Nephron progenitor cell (in vitro differentiated cells): ENCODE data around the gene ABCC6.
"Not testable (repeated sequence)": the region's sequence is repeated elsewhere in the genome, so short reads cannot be mapped to it uniquely, and the experiment has no call there.

Experiments used
- DNase-seq: peaks from one replicate; pipeline ENCODE4 v3.0.0; 2021
- H3K27ac Mint-ChIP-seq: 2 replicates; pipeline ENCODE4 v1.8.0; 2021; ENCODE audit warnings: mild to moderate bottlenecking, moderate library complexity, mixed read lengths
- H3K27me3 Mint-ChIP-seq: 2 replicates; pipeline ENCODE4 v1.8.0; 2021; ENCODE audit warnings: mild to moderate bottlenecking, low read depth, mixed read lengths; ENCODE audit not compliant: poor library complexity
- H3K36me3 Mint-ChIP-seq: 2 replicates; pipeline ENCODE4 v1.8.0; 2021; ENCODE audit warnings: low read depth, mixed read lengths
- H3K4me1 Mint-ChIP-seq: 2 replicates; pipeline ENCODE4 v1.8.0; 2021; ENCODE audit warnings: mixed read lengths
- H3K4me3 Mint-ChIP-seq: 2 replicates; pipeline ENCODE4 v1.8.0; 2021; ENCODE audit warnings: mild to moderate bottlenecking, moderate library complexity, mixed read lengths
- H3K9me3 Mint-ChIP-seq: 2 replicates; pipeline ENCODE4 v1.8.0; 2021; ENCODE audit warnings: mild to moderate bottlenecking, moderate library complexity, mixed read lengths

The ABCC6 gene

DNA sequence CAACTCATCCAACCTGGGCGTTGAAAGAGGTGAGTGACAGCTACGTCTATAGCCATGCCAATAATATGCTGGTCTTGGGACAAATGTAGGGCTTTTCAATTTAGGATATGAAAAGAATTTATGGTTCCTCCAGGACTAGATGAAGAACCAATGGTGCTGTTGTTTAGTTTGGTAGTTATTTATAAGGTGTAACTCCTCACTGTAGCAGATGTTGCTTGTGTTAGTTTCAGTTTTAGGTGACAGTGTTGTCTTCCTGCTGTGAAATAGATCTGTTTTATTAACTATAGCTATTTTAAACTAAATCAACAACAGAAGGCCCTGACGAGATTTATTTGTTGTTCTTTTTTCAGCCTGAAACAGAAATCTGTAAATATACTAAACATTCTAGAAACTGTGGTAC, 24.1 kb upstream of the ABCC6 start:
- not testable (repeated sequence) for H3K27me3 Mint-ChIP-seq, H3K27ac Mint-ChIP-seq, H3K4me1 Mint-ChIP-seq, H3K4me3 Mint-ChIP-seq, H3K36me3 Mint-ChIP-seq, H3K9me3 Mint-ChIP-seq, DNase-seq

DNA sequence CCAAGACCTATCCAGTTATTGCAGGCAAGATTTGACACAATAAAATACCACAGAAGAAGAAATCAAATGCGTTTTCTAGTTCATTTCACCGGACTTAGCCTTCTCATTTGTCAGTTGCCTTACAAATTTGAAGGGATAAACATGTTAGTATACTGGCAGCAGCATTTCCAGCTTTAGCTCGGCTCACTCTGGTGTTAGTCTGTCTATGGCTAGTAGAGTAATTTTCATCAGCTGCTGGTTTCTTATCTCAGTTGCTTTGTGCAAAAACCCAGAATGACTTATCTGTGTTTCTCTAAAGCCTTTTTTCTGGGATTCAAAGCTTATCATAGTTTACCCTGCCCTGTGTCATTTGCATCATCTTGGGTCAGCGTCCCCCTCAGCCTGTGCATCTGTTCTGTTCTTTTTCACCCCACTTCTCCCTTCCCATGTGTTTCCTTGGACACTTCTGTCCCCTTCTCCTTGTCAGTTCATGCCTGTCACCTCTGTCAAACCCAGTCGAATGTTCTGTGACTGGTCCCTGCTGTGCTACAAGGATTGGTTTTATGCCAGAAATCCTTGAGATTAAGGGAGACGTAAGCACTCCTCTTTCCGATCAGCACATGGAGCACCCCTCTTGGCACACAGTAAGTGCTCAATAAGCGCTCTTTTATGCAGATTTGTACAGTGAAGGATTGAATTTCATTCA, 23.4 kb upstream of the ABCC6 start:
- not testable (repeated sequence) for H3K4me1 Mint-ChIP-seq, H3K4me3 Mint-ChIP-seq, H3K36me3 Mint-ChIP-seq, H3K27me3 Mint-ChIP-seq, H3K9me3 Mint-ChIP-seq, DNase-seq, H3K27ac Mint-ChIP-seq

GRCh38 chr16:16243886-16244285, 20.6 kb upstream of the ABCC6 start:
- not testable (repeated sequence) for DNase-seq, H3K4me3 Mint-ChIP-seq, H3K27me3 Mint-ChIP-seq, H3K9me3 Mint-ChIP-seq, H3K4me1 Mint-ChIP-seq, H3K36me3 Mint-ChIP-seq, H3K27ac Mint-ChIP-seq

DNA sequence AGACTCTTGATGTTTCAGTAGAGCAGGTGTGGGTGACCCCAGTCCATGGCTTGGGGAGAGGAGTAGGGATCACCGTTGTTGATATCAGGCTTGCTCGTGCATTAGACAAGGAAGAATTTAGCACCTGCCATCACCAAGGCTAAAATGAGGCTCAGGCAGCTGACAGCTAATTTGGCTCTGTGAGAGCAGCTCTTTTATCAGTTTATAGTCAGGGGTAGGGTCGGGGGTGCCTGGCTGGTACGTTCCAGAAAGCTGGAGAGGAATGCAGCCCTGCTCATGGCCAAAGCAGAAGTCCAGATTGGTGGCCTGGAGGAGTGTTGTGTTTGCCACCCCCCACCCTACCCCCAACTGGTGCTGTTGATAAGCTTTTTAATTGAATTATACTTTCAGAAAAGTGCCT, 17.4 kb upstream of the ABCC6 start:
- not testable (repeated sequence) for H3K4me1 Mint-ChIP-seq, H3K9me3 Mint-ChIP-seq, H3K4me3 Mint-ChIP-seq, H3K27ac Mint-ChIP-seq, DNase-seq, H3K36me3 Mint-ChIP-seq, H3K27me3 Mint-ChIP-seq

DNA sequence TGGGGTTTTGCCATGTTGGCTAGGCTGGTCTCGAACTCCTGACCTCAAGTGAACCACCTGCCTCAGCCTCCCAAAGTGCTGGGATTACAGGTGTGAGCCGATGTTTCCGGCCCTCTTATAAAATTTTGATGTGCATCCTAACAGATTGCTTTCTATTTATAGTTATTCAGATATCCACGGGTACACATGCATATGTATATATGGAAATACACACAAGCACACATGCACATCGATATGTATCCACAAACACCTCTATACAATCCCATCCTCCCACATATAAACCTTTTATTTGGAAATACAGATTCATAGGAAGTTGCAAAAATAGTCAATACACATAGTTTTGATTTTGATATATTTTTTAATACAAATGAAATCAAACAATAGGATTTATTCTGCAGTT, 14.4 kb upstream of the ABCC6 start:
- H3K4me3 Mint-ChIP-seq, H3K36me3 Mint-ChIP-seq, H3K27ac Mint-ChIP-seq, DNase-seq, H3K9me3 Mint-ChIP-seq, H3K27me3 Mint-ChIP-seq, H3K4me1 Mint-ChIP-seq: not testable (repeated sequence)

GRCh38 chr16:16237071-16237470, 13.8 kb upstream of the ABCC6 start:
- not testable (repeated sequence) for DNase-seq, H3K36me3 Mint-ChIP-seq, H3K4me1 Mint-ChIP-seq, H3K9me3 Mint-ChIP-seq, H3K27me3 Mint-ChIP-seq, H3K27ac Mint-ChIP-seq, H3K4me3 Mint-ChIP-seq

GRCh38 chr16:16232692-16233061, 9.4 kb upstream of the ABCC6 start:
- H3K27me3 Mint-ChIP-seq, H3K9me3 Mint-ChIP-seq, H3K4me1 Mint-ChIP-seq, H3K36me3 Mint-ChIP-seq, H3K4me3 Mint-ChIP-seq, H3K27ac Mint-ChIP-seq, DNase-seq: not testable (repeated sequence)

DNA sequence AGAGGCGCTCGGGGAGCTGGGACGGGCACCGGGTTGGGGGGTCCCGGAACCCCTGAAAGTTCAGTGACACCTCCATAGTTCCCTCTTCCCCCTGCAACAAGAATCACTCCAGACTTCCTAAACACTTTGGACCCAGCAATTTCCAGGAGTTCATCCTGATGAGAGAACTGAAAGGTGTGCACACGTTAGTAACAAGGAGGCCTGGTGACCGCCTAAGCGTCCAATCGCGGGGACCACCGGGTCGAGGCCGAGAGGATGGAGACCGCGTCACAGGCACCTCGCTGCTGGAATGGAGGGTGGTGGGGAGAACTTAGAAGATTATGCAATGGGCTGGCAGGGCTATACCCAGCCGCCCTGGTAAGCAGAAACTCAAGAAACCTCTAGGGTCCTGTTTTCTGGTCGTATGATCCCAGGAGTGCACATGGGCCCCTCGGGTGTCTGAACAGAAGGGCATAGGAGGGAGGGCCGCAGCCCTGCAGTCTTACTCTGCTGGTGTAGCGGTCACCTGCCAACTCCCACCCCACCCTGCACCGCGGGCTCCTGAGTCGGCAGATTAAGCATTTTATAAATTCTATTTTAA, 458 bp upstream of the ABCC6 start:
- H3K4me1 Mint-ChIP-seq, H3K27ac Mint-ChIP-seq, DNase-seq, H3K36me3 Mint-ChIP-seq, H3K27me3 Mint-ChIP-seq, H3K9me3 Mint-ChIP-seq: not testable (repeated sequence)
- peak overlapping the region; percentile 66 for H3K4me3 Mint-ChIP-seq

GRCh38 chr16:16221382-16221781, 1.9 kb downstream of the ABCC6 start:
- H3K36me3 Mint-ChIP-seq = not testable (repeated sequence)

DNA sequence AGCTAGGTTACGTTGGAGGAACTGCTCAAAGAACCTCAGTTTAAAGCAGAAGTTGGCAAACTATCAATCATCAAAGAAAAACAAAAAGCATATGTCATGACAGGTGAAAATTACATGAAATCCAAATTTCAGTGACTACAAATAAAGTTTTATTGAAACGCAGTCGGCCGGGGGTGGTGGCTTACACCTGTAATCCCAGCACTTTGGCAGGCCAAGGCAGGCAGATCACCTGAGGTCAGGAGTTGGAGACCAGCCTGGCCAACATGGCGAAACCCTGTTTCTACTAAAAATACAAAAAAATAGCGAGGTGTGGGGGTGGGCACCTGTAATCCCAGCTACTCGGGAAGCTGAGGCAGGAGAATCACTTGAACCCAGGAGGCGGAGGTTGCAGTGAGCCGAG, 2.8 kb downstream of the ABCC6 start:
- not testable (repeated sequence) for H3K4me1 Mint-ChIP-seq, H3K9me3 Mint-ChIP-seq, DNase-seq, H3K27me3 Mint-ChIP-seq, H3K36me3 Mint-ChIP-seq, H3K4me3 Mint-ChIP-seq, H3K27ac Mint-ChIP-seq

More at GRCh38 chr16:16221382-16221781, 1.9 kb downstream of the ABCC6 start:
- not testable (repeated sequence) for H3K4me1 Mint-ChIP-seq, H3K4me3 Mint-ChIP-seq, H3K27me3 Mint-ChIP-seq, H3K27ac Mint-ChIP-seq, H3K9me3 Mint-ChIP-seq, DNase-seq

DNA sequence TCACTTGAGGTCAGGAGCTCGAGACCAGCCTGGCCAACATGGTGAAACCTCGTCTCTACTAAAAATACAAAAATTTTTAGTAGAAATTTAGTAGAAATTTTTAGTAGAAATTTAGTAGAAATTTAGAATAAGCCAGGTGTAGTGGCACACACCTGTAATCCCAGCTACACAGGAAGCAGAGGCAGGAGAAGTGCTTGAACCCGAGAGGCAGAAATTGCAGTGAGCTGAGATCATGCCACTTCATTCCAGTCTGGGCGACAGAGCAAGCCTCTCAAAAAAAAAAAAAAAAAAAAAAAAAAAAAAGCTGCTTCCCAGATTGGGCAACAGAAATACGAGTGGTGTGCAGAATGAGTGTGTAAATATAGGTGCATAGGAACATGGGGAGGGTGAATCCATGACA, 4.5 kb downstream of the ABCC6 start:
- H3K27me3 Mint-ChIP-seq, H3K27ac Mint-ChIP-seq, H3K36me3 Mint-ChIP-seq, H3K4me3 Mint-ChIP-seq, DNase-seq, H3K4me1 Mint-ChIP-seq, H3K9me3 Mint-ChIP-seq: not testable (repeated sequence)

GRCh38 chr16:16218349-16218748, 4.9 kb downstream of the ABCC6 start:
- not testable (repeated sequence) for DNase-seq, H3K4me1 Mint-ChIP-seq, H3K27me3 Mint-ChIP-seq, H3K27ac Mint-ChIP-seq, H3K4me3 Mint-ChIP-seq, H3K9me3 Mint-ChIP-seq, H3K36me3 Mint-ChIP-seq

- H3K4me1 Mint-ChIP-seq, H3K36me3 Mint-ChIP-seq, H3K9me3 Mint-ChIP-seq, H3K27me3 Mint-ChIP-seq, H3K4me3 Mint-ChIP-seq, H3K27ac Mint-ChIP-seq, DNase-seq: not testable (repeated sequence)
Measured at GRCh38 chr16:16213863-16214293, 9.4 kb downstream of the ABCC6 start.

DNA sequence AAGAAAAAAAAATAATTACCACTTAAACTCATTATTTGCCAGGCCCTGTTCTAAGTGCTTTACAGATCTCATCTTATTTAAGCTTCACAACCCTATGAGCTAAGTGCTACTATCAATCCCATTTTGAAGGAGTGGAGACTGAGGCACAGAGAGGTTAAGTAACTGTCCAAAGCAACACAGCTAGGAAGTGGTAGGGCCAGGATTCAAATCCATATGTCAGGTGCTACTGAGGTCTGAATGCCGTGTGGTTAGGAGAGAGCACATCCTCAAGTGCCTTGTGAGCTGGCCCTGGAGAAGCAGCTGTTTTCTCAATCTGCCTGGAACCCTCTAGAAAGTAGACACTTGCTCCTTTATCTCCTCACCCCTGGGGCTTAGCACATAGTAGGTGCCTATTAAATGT, 11.9 kb downstream of the ABCC6 start:
- H3K4me1 Mint-ChIP-seq, H3K36me3 Mint-ChIP-seq, H3K27ac Mint-ChIP-seq, DNase-seq, H3K9me3 Mint-ChIP-seq, H3K27me3 Mint-ChIP-seq, H3K4me3 Mint-ChIP-seq: not testable (repeated sequence)

DNA sequence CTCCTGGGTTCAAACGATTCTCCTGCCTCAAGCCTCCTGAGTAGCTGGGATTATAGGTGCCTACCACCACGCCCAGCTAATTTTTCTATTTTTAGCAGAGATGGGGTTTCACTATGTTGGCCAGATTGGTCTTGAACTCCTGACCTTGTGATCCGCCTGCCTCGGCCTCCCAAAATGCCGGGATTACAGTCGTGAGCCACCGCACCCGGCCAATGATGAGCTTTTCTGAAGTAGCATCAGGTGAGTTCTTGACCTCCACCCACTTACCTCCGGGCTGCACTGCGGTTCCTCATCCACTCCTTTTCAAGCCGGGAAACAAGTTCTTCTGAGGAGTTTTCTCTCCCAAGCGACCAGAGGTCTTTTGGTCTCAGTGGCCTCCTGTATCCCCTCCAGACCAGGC, 14.8 kb downstream of the ABCC6 start:
- not testable (repeated sequence) for H3K4me3 Mint-ChIP-seq, H3K27me3 Mint-ChIP-seq, DNase-seq, H3K9me3 Mint-ChIP-seq, H3K27ac Mint-ChIP-seq, H3K36me3 Mint-ChIP-seq, H3K4me1 Mint-ChIP-seq
